ENCODE data around the gene SLBP. TPM values are rescaled to one million over a fixed set of nuclear protein-coding genes. Genes with fewer than 3 reads are reported as not detected.

SLBP gene
- total RNA-seq, 4 donors from 2014 or later, result 17.0 to 25.6 (median 21.0) TPM

- TF ChIP-seq POLR2A (IDR thresholded peaks at IDR 0.05) (no peak), CTCF (IDR thresholded peaks at IDR 0.05 in 4 of 5, conservative IDR thresholded peaks at IDR 0.05 in 1 of 5) (no peak)
- no peaks in the 10 kb centered on the region for H3K9me3 ChIP-seq
- DNase-seq (no peak), ATAC-seq (no peak)
- no peak overlapping the region for H3K4me3 ChIP-seq
- H3K27me3 ChIP-seq, result no peaks in the 10 kb centered on the region
- intact Hi-C loops (cut with DNase I; ENCODE audit: low total_unique reads), result no loop called here
- no peak overlapping the region for H3K27ac ChIP-seq
- H3K4me1 ChIP-seq, result no peaks in the 10 kb centered on the region
- in situ Hi-C loops (cut with MboI; ENCODE audit: low sequenced_read_pairs in 4 of 4), result loop anchor here in 2 of 4 donors (25.0 kb wide), 1 partner anchor 284 kb away; no protein-coding TSS in a partner anchor
- H3K36me3 ChIP-seq, result no peaks in the 10 kb centered on the region
Measured at GRCh38 chr4:1646690-1647089, 65.4 kb downstream of the SLBP start.

DNA sequence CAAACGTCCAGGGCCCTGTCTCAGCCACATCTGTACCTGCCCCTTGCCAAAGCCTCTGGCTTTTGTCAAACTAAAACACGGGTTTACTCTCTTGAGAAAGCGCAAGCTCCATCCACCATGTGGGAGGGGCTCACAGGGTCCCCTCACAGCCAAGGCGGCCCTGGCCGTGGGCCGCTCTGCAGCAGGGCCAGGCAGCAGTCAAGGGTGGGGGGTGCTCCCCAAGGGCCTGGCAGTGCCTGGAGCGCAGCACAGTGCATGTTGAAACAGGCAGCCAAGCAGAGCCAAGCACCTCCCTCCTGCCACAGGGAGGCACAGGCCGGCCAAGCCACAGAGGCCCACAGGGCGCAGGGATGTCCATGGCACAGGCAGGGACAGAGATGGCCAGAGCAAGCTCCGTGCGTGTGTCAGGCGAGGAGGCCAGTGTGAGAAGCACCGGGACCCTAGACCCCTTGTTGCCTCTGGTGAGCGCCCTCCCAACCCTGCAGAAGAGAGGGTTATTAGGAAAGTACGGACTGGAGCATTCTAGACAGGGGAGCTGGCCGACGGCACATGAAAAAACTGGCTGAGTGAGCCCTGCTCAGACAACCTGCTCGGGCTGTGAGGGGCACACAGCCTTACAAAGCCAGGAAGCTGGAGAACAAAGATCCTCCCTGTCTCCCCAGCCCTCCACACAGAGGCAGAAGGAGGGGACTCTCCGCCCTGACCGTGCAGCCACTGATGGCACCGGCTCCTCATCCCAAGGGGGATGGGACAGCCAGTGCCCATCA, 67.0 kb downstream of the SLBP start:
- TF ChIP-seq CTCF (IDR thresholded peaks at IDR 0.05 in 4 of 5, conservative IDR thresholded peaks at IDR 0.05 in 1 of 5) (no peak), POLR2A (IDR thresholded peaks at IDR 0.05) (no peak)

DNA sequence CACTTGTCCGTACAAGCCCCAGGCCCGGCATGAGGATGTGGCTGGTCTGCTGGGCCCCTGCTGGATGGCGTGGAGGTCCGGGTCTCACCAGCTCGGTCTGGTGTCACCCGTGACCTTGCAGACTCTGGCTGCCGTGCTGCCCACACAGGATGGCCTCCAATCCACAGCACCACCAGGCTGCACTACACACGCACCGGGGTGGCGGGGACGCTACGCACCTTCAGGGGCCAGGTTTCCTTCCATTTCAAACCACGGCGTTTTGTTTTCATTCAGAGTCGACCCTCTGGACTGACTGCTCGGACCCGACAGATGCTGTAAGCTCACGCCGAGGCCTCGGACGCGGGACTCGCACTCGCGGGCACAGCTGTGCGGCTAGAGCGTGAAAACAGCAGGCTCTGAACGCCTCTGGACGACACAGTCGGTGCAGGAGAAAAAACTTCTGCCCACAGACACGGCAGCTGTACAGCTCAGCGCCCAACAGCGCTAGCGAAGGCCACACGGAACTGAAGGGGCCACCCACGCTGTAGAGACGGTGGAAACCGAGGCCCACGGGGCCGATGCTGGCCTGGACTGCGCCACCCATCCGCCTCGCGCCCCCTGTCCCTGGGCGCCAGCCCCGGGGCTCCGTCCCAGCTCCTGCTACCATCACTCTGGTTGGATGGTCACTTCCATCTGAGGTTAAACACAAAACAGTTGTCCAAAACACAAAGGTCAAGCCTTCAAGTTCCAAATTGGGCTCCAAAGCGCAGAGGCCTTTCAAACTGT, 68.0 kb downstream of the SLBP start:
- H3K27ac ChIP-seq, result no peak overlapping the region
- no peak for ATAC-seq

More for the DNA sequence above, 67.0 kb downstream of the SLBP start:
- Histone ChIP-seq H3K27ac (no peak overlapping the region), H3K4me1 (no peaks in the 10 kb centered on the region), H3K36me3 (no peaks in the 10 kb centered on the region), H3K9me3 (no peaks in the 10 kb centered on the region), H3K27me3 (no peaks in the 10 kb centered on the region), H3K4me3 (no peak overlapping the region)
- DNase-seq (no peak), ATAC-seq (peak in 1 of 2 donors; percentile 46)
- intact Hi-C loops (cut with DNase I; ENCODE audit: low total_unique reads) (no loop called here), in situ Hi-C loops (cut with MboI; ENCODE audit: low sequenced_read_pairs in 4 of 4) (loop anchor here in 2 of 4 donors (25.0 kb wide), 1 partner anchor 283 kb away; no protein-coding TSS in a partner anchor)

More for the DNA sequence above, 68.0 kb downstream of the SLBP start:
- H3K9me3 ChIP-seq, result no peaks in the 10 kb centered on the region
- intact Hi-C loops (cut with DNase I; ENCODE audit: low total_unique reads) (no loop called here), in situ Hi-C loops (cut with MboI; ENCODE audit: low sequenced_read_pairs in 4 of 4) (loop anchor here in 2 of 4 donors (25.0 kb wide), 1 partner anchor 282 kb away; no protein-coding TSS in a partner anchor)
- DNase-seq, result no peak
- H3K36me3 ChIP-seq, result no peaks in the 10 kb centered on the region
- no peaks in the 10 kb centered on the region for H3K4me1 ChIP-seq
- no peaks in the 10 kb centered on the region for H3K27me3 ChIP-seq
- H3K4me3 ChIP-seq, result no peak overlapping the region
- no peak for TF ChIP-seq POLR2A (IDR thresholded peaks at IDR 0.05)
- TF ChIP-seq CTCF (IDR thresholded peaks at IDR 0.05 in 4 of 5, conservative IDR thresholded peaks at IDR 0.05 in 1 of 5), result no peak

Other genes with a start within 250 kb of the SLBP start
- gene FAM53A, start 28.0 kb downstream of the SLBP start, total RNA-seq, result 1 to 10 TPM; 1.8 to 5.2 (median 2.8) TPM
- 10 to 100 TPM; 30.3 to 78.0 (median 44.2) TPM for gene TMEM129, start 9.0 kb upstream of the SLBP start, total RNA-seq
- 1 to 10 TPM; 1.5 to 3.2 (median 1.9) TPM for gene TACC3, start 9.2 kb upstream of the SLBP start, total RNA-seq
- gene FGFR3, start 81.0 kb upstream of the SLBP start, total RNA-seq, result under 1 TPM in 3 of 4 donors, not detected in 1; 0.15 to 0.51 (median 0.18) TPM
- 10 to 100 TPM; 23.2 to 40.3 (median 33.6) TPM for gene LETM1, start 143.8 kb upstream of the SLBP start, total RNA-seq
- gene NSD2, start 159.1 kb upstream of the SLBP start, total RNA-seq, result 10 to 100 TPM; 14.8 to 21.3 (median 16.8) TPM